HTERT RPE-1 (cell line): ENCODE data around the gene TBC1D22A.
"Not testable (repeated sequence)": the region's sequence is repeated elsewhere in the genome, so short reads cannot be mapped to it uniquely, and the experiment has no call there.

Experiments used
- in situ Hi-C: fragments of 300-500 bp; cut with MboI; formaldehyde crosslinking; loops from 4 replicates; pipeline ENCODE4 v1.14.3; 2020; ENCODE audit warnings: low sequenced_read_pairs

TBC1D22A gene

DNA sequence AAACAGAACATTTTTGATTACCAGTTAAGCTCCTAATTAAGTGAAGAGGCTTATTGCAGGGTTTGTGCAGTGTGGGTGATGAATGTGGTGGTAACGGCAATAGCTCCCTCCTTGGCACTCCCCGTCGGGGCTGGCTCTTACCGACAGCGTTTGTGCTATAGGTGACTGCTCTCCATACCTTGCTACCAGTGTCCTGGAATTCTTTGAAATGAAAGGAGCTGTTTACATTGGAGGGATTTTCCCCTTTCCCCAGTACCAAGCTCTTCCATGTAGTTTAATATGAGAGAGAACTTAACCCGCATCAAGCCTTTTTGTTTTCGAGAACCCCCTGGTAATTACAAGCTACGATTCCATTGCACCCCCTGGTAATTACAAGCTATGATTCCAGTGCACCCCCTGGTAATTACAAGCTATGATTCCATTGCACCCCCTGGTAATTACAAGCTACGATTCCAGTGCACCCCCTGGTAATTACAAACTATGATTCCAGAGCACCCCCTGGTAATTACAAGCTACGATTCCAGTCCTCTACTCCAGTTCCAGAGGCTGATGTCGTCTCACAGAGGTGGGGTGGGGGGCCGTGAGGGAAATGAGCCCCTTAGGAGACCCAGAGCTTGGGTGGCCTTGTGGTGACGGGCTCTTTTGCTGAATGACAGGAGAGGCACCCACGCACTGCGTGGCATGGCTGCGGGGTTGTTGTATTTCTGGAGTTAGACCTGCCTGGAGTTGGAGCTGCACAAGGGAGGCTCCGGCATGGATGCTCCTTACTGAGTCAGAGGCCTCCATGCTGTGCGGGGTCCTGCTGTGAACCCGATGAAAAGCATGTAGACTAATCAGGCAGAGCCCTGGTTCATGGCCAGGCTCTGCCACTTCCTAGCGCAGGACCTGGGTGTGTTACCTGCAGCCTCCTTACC, 205.3 kb downstream of the TBC1D22A start:
- in situ Hi-C loops = no loop called here

DNA sequence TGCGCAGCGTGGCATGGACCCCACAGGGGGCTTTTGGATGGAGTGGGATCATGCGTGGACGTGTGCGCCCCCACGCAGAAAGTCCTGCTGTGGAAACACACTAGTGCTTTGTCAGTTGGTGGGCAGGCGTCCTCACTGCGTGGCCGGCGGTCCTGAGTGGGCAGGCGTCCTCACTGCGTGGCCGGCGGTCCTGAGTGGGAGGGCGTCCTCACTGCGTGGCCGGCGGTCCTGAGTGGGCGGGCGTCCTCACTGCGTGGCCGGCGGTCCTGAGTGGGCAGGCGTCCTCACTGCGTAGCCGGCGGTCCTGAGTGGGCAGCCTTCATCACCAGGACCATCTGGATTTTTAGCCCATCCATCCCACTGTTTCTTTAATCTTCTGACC, 205.9 kb downstream of the TBC1D22A start:
- in situ Hi-C loops = no loop called here

DNA sequence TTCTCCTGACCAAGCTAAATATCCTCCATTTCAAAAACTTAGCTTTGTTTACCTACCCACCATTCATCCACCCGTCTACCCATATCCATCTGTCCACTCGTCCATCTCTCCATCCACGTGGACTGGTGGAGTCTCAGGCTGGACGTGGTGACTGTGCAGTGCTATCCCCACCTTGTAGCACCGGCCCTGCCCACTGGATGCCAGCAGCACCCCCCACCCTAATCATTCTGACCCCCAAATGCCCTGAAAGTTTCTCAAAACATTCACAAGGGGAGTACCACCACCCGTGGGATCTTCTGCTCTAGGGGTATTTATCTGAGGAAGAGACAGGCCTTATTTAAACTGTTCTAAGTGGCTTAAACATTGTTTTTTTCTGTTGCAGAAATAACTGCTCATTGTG, 206.4 kb downstream of the TBC1D22A start:
- in situ Hi-C loops = no loop called here

DNA sequence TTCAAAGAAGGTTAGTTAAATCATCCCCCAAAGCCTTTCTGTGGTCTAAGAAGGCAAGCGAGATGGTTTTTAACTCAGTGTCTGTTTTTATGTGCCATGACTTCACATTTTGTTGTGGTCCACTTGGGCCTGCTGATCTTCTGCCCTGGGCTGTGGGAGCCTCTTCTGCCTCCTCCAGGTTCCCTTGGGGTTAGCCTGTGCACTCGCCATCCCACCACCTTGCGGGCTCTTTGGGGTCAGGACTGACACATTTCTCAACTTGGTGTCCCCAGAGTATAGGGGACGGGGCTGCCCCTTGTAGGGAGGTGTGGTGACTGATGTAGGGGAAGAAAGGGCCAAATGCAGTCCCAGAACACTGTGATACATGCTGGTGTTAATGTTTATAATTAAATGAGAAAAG, 207.0 kb downstream of the TBC1D22A start:
- in situ Hi-C loops = no loop called here

DNA sequence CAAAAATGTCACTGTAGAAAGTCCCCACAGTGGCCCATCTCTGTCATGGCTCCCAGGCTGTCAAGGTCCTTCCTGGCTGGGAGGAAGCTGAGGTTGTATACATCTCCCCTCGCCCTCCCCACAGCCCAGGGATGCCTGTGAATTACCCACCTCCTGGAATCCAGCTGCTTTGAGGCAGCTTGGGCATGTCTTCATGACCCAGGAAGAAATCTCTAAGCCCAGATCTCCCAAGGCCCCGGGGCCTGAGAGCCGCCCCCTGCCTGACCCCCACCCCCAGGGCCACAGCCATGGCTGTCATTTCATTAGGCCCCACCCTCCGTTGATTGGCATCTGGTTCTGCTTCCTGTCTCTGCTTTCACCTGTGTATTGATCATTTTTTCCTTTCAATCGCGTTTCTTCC, 207.5 kb downstream of the TBC1D22A start:
- in situ Hi-C loops = no loop called here

DNA sequence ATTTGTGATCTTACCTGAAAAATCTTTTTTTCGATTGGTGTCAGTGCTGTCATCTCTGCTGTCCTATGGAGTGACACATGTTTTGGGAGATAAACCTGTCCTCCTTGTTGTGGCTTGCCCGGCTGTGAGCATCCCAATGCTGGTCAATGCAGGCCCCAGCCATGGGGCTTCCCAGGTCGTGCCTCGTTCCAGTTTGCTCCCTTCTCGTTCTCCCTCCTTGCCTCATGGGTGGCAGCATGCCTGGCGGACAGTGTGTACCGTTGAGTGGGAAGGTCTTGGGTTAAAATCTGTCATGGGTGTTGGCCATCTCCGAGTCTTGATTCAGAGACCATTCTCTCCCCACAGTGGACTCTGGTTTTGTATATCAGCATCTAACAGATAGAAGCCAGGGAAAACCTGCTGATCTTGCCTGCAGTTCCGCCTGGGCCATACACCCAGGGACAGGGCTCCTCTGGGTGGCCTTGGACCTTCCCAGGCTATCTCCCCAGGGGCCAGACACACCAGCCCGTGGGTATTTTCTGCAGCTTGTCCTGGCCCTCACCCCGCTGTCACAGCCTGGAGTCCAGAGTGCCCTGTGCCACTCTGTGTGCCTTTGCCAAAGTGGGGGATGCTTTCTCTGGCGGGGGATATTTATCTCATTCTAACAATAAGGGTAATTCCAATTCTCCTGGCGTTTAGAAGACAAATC, 208.1 kb downstream of the TBC1D22A start:
- in situ Hi-C loops = no loop called here

DNA sequence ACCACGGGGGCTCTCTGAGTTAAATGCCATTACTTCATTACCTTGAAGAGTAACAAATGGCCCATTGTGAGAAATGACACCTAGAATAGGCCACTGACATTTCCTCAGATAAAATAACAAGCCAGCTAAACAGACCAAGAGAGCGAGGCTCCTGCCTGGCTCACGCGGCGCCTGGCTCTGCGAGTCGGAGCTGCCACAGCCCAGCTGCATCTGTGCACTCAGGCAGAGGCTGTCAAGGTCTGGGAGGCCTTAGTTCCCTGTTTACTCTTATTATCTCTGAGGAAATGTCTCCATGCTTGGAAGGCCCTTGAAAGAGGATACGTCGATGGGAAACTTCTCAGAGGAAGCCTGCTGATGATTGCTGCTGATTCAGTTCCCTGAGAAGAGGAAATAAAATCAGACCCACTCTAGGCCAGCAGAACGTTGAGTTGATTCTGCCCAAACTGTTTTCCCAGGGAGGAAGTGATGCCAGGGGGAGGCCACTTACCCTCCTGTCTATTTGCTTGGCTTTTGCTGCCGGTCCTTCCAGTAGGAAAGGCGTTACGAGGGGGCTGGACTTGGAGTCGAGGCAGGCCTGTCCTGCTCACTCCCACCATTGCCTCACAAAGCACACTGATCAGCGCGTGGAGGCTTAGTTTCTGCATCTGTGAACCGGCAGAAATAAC, 208.8 kb downstream of the TBC1D22A start:
- in situ Hi-C loops = no loop called here

DNA sequence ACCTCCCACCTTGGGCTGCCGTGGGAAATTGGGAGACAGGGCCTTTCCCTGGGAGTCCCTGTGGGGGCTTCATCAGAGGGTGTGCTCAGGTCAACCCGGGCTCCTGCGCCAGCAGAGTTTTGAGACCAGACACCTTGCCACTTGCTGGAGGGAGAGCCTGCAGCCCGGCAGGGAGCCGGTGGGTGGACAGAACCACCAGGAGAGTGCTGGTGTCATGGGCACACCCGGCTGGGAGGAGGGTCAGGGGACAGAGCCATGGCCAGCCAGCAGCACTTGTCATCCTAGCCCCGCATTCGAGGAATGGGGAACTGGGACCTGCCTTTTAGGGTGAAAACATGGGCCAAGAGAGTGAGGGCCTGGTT, 209.3 kb downstream of the TBC1D22A start:
- in situ Hi-C loops = no loop called here

DNA sequence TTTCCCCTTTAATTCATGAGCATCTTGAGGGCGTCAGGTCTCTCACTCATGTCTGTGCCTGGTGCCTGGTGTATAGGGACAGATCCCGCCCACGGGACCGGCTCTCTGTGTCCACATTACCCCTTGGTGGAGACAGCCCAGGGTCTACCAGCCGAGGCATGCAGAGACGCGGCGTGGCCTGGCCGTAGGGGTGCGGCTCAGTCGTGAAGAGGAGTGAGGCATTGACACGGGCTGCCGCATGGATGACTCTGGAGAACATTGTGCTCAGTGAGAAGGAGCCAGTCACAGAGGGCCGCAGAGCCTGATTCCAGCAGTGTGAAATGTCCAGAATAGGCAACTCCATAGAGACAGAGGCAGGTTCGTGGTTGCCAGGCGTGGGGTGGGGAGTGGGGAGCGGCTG, 209.8 kb downstream of the TBC1D22A start:
- in situ Hi-C loops = no loop called here

DNA sequence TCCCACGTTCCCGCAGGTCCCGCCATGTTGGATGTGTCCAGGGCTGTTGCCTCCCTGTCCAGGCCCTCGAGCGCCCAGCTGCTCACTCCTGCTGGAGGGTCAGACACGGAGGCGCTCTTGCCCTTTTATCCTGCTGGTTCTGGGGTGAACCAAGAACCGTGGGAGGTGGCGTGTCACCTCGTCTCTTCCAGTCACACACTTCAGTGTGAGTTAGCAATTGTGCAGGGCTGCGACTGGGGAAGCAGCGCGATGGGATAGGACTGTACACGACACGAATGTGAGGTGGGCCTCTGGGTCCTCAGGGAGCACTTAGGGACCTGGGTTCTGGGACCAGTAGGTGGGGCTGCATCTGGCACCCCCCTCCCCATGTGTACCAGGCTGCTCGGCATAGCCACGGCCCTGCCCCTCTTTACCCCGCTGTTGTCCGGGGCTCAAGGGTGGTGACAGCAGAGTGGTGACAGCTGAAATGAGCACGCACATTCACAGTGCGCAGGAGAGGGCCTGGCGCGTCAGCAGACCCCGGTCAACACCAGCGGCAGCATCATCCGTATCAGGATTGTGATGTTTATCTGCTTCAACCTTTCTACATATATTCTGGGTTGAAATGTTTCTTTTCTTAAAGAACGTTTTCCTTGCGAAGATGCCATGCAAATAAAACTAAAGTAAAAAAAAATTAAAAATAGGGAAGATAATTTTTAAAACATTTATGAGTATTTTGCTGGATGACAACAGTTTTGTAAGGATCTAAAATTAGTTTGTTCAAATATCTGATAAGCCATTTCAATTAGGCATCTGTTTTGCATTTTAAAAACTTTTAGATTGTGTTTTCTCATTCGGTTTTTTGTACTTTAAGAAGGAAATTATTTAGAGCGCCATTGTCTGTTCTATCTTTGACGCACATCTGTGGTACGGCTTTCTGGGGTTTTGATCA, 210.7 kb downstream of the TBC1D22A start:
- in situ Hi-C loops = no loop called here

DNA sequence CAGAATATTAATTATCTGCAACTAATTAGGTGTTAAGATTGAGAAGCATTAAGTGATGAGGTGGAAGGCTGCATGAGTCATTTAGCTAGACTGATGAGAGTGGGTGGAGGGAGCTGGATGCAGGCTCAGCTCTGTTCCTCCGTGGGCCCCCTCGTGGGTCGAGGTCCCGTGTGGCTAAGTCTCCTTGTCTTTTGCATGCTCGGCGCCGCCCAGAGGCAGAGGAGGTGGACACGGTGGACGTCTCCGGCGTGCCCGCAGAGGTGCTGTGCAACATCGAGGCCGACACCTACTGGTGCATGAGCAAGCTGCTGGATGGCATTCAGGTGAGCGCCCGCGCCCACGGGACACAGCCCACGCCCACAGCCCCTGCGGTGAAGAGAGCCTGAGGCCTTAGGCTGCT, 211.6 kb downstream of the TBC1D22A start:
- in situ Hi-C loops = no loop called here

DNA sequence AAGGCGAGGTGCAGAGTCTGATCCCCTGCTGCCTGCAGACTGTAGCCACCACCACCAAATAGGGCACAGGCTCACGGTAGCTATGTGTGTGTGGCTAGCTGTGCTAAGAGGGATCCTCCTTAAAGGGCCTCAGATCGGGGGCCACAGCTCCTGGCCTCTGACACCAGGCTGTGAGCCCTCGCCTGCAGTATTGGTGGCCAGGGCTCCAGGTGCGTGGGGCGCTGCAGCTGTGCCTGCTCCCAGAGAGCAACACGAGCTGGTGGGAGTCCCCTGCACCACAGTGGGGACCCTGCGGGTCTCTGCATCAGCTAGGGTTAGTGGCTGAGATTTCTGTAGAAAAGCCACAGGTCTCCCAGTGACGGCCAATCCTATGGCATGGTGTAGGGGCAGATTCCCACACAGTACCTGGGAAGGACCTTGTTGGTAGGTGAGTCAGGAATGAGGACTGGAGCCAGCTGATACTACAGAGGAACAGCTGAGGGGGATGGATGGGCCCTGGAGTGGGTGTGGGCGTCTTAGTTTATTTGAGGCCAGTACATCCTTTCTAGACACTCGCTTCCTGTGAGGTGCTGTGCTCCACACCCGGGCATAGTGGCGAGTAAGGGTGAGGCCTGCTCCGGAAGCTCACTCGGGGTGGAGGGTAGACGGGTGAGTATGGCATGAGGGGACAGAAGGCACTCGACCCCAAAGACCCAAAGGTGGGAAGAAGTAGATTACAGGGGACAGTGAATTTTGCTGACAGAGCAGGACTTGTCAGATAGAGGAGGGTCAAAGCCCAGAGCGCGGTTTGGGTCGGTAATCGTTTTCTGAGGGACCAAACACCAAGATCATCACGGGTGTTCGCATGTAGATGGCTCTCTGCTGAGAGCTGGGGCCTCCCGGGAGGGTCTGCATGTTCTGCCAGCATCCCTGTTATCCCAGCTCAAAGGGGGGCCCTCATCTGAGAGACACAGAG, 212.5 kb downstream of the TBC1D22A start:
- in situ Hi-C loops = no loop called here

DNA sequence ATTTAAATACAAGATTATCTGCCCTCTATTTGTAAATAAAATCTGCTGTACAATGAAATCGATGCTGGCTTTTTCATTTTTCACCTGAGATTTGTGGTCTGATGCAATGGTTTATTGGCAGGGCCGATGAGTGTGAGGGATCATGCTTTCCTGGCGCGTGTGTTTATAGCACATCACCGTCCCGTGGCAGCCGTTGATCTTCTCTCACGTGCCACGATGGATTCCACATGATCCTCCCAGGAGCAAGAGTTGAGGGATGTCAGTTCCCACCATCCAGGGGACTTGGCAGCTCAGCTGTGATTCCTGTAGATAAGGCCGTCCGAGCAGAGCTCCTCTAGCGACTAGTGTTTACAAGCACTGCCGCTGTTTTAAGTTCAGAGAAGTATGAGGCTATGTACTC, 213.7 kb downstream of the TBC1D22A start:
- in situ Hi-C loops = no loop called here

DNA sequence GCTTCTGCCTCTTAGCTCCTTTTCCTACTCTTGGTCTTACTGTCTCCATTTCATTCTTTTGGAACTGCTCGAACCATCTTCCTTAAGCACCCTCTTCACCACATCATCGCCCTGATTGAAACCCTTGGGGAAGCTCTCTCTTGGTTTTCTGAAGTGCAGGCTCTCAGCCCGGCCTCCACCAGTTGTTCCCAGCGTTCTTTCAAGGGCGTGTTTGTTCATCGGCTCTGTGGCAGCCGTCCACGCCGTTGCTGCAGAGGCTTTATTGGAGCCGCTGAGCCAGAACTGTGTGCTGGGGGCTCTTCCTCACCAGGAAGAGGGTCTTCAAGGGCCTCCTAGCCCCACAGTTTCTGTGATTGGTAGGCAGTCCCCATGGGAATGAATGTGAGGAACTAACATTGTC, 214.1 kb downstream of the TBC1D22A start:
- in situ Hi-C loops = no loop called here

DNA sequence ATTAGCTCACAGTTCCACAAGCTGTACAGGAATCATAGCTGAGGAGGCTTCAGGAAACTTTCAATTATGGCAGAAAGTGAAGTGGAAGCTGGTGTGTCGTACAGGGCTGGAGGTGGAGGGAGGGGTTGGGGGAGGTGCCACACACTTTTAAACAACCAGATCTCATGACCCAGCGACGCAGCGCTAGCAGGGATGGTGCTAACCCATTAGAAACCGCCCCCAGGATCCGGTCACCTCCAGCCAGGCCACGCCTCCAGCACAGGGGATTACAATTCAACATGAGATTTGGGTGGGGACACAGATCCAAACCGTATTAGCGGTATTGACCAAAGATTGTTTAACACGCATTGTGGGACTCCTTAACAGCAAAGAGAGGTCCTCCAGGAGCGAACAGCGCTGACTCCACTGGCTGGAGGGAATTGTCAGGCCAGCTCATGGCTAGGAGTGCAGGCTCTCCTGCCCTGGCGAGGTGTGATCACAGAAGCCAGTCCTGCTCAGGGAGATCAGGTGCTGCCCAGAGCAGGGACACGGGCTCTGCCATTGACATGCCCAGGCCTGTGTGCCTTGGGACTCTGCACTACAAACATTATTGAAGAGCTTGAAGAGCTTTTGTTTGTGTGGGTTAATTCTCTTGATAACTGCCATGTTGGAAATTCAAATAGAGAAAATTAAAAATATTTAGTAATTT, 215.3 kb downstream of the TBC1D22A start:
- in situ Hi-C loops = no loop called here

DNA sequence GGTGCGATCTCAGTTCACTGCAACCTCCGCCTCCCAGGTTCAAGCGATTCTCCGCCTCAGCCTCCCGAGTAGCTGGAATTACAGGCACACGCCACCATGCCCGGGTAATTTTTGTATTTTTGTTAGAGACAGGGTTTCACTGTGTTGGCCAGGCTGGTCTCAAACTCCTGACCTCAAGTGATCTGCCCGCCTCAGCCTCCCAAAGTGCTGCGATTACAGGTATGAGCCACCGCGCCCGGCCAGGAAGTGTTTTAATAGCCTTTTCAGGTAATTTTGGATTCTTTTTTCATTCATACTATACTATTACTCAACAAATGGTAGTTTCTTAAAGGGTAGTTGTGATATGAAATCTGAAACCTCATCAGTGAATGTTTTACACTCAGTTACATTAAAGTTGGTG, 216.2 kb downstream of the TBC1D22A start:
- in situ Hi-C loops = not testable (repeated sequence)

DNA sequence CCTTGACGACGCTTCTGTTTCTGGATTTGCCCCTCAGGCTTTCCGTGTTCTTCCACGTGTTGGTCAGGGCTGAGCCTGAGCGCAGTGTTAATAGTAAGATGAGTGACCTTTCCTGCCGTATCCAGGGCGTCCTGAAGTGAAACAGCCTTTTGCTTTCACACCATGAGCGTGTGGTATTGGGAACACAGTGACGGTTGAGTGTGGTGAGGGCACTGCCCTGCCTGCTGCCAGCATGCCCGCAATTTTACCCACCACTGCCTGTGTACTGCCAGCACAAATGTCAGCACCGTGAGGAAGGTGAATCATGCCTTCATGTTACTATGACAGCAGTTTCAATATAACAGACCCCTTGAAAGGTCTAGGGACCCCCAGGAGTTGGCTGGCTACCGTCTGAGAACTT, 217.1 kb downstream of the TBC1D22A start:
- in situ Hi-C loops = no loop called here

DNA sequence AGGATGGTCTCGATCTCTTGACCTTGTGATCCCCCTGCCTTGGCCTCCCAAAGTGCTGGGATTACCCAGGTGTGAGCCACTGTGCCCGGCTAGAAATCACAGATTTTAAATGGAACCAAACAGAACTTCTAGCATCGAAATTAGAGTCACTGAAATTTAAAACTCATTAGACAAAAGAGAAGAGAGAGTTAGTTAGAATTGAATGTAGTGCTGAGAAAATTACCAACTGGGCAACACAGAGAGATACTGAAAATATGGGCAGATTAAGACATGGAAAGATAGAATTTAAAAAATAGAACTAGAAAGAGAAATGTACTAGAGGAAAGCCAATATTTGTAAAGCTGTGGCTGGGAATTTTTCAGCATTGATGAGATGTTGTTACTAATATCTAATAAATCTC, 217.9 kb downstream of the TBC1D22A start:
- in situ Hi-C loops = no loop called here

DNA sequence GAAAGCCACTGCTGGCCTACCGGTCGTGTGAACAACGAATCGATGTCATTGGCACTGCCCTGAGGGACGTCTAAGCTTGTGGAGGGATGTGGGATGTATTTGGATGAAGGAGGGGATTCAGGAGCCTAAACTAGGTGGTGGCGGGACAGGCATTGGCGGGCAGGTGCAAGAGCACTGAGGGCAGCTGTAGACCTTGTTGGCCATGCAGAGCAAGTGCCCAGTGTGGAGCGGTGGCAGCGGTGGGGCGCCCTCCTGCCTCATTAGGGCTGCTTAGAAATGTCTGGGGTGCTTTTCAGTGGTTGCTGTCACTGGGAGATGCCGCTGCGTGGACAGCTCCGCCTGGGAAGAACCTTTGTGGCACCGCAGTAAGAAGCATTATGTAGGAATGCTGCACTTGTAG, 220.2 kb downstream of the TBC1D22A start:
- in situ Hi-C loops = no loop called here
